Adrenal gland (tissue), 12 donors: Measurements from ENCODE around the gene KIAA0513. TPM values are rescaled to one million over a fixed set of nuclear protein-coding genes. Genes with fewer than 3 reads are reported as not detected.

Experiments
- DNase-seq, 7 donors: peaks; one replicate each; pipeline ENCODE4 v3.0.0-alpha.2; 2019 to 2020
- H3K27ac ChIP-seq, 5 donors: fragments of 200-600 bp; sonication (generic) in 4 of 5; 1 replicate in 3 of 5; 2 replicates in 2 of 5; pipeline versions ENCODE4 v1.5.1 to v1.8.0; 2016 to 2020; ENCODE audit warnings: mild to moderate bottlenecking in 1 of 5
- H3K27me3 ChIP-seq: fragments of 200-600 bp; 2 replicates; pipeline ENCODE4 v1.8.0; 2021
- H3K36me3 ChIP-seq, 2 donors: fragments of 200-600 bp; replicated peaks in 1 of 2; 1 replicate in 1 of 2; 2 replicates in 1 of 2; pipeline versions ENCODE4 v1.5.1 to v1.8.0; 2018 to 2022
- H3K4me1 ChIP-seq, 2 donors: fragments of 200-600 bp; replicated peaks in 1 of 2; 1 replicate in 1 of 2; 2 replicates in 1 of 2; pipeline versions ENCODE4 v1.5.1 to v1.8.0; 2018 to 2021
- H3K4me3 ChIP-seq, 4 donors: fragments of 200-600 bp; sonication (generic) in 3 of 4; one replicate each; pipeline ENCODE4 v1.5.1; 2016 to 2018
- H3K9me3 ChIP-seq, 3 donors: fragments of 200-600 bp; sonication (generic) in 1 of 3; replicated peaks in 1 of 3; 1 replicate in 2 of 3; 2 replicates in 1 of 3; pipeline versions ENCODE4 v1.5.1 to v1.8.0; 2016 to 2021
- POLR2A ChIP-seq, 2 donors: fragments of 450-650 bp; IDR thresholded peaks; one replicate each; pipeline ENCODE4 v1.6.1; 2017; ENCODE audit warnings: antibody characterized with exemption in 2 of 2, mild to moderate bottlenecking in 2 of 2, moderate library complexity in 1 of 2
- WGBS, 4 donors: extraction: QIAGEN DNeasy Blood & Tissue Kit in 2 of 4; methylation state at CpG; one replicate each; pipeline versions ENCODE4 v1.1.5 to v1.1.7; 2013 to 2017; 5-methylcytosine and 5-hydroxymethylcytosine counted together
- intact Hi-C, 2 donors: fragments of 100-400 bp; cut with DNase I; formaldehyde crosslinking; loops; one replicate each; pipeline versions ENCODE4 v1.14.1 to v1.15.0; 2022 to 2023
- polyA plus RNA-seq, 3 donors: library from polyadenylated mRNA; stranded (reverse); fragments of 200-250 nt in 2 of 3; fragments of 350-450 nt in 1 of 3; fragmentation: Illumina TruSeq in 1 of 3; extraction: RNeasy Lipid Tissue Mini Kit (QIAGEN cat#74804) in 1 of 3; gene quantifications; one replicate each; pipeline ENCODE4 v1.2.3, GENCODE V29; 2013 to 2014
- total RNA-seq, 9 donors: library from RNA; depleted of rRNA in 4 of 9; stranded (reverse); fragments of >200 nt in 4 of 9; fragments of 120-200 nt in 1 of 9; fragmentation: NEBNext Ultra II Directional in 1 of 9; extraction: Animal tissue kit (Norgen Biotek cat#: 25700) in 1 of 9; gene quantifications; one replicate each; pipeline versions ENCODE4 v1.1.0 to v1.2.4, GENCODE V29; 2013 to 2023
- TF ChIP-seq, protein P1 (sequence below), 6 experiments: fragments of 450-650 bp in 4 of 6; fragments of 200-600 bp in 2 of 6; sonication (generic) in 1 of 6; IDR thresholded peaks; 1 replicate in 5 of 6; 2 replicates in 1 of 6; pipeline versions ENCODE4 v1.5.1 to v1.8.0; 2016 to 2021; ENCODE audit warnings: antibody characterized with exemption in 6 of 6, mild to moderate bottlenecking in 2 of 6, moderate library complexity in 1 of 6
- donor health status: healthy with polysubstance abuse.
- donor health status: Bipolar disorder and iron deficiency.
- donor health status: DM: yes; HTN: yes; CAD: no.
- donor health status: DM: no; HTN: no; CAD: no.
- donor health status: DM: no; HTN: no; CAD: no.
- donor health status: DM: yes; HTN: yes; CAD: no.

KIAA0513 gene
- total and polyA plus RNA-seq, 12 donors, result 7.5 to 36.7 (median 17.8) TPM

DNA sequence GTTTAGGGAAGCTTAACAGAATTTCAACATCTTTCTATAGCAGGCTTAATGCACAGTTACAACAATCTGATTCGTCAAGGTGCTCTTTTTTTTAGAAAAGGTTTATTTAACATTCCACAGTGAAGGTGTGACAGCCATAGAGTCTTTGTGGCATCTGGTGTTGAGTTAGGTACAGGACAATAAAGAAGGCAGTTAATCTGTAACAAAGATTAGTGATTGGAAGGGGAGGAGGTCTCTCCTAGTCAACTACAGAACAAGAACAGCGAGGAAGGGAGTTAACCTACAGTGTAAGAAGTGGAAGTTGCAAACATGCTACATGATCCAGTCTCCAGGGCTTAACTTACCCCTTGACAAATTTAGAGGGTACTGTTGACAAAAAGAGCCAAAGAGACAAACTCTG is 13.3 kb upstream of the KIAA0513 start:
- no peaks in the 10 kb centered on the region for H3K27me3 ChIP-seq
- DNase-seq, result no peak
- H3K4me3 ChIP-seq, result no peak overlapping the region
- no peaks in the 10 kb centered on the region for H3K9me3 ChIP-seq
- intact Hi-C loops, result no loop called here
- no peaks in the 10 kb centered on the region for H3K36me3 ChIP-seq
- H3K4me1 ChIP-seq, result peaks cover 15 to 19% of the 10 kb centered on the region in 2 donors
- no peak overlapping the region for H3K27ac ChIP-seq
- WGBS, 4 donors, result 70 to 74% (median 72%) methylated on average over 2 of the region's 2 CpGs
- TF ChIP-seq, protein P1, sequence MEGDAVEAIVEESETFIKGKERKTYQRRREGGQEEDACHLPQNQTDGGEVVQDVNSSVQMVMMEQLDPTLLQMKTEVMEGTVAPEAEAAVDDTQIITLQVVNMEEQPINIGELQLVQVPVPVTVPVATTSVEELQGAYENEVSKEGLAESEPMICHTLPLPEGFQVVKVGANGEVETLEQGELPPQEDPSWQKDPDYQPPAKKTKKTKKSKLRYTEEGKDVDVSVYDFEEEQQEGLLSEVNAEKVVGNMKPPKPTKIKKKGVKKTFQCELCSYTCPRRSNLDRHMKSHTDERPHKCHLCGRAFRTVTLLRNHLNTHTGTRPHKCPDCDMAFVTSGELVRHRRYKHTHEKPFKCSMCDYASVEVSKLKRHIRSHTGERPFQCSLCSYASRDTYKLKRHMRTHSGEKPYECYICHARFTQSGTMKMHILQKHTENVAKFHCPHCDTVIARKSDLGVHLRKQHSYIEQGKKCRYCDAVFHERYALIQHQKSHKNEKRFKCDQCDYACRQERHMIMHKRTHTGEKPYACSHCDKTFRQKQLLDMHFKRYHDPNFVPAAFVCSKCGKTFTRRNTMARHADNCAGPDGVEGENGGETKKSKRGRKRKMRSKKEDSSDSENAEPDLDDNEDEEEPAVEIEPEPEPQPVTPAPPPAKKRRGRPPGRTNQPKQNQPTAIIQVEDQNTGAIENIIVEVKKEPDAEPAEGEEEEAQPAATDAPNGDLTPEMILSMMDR (IDR thresholded peaks at IDR 0.05), result no peak
- TF ChIP-seq POLR2A (IDR thresholded peaks at IDR 0.05), result no peak

DNA sequence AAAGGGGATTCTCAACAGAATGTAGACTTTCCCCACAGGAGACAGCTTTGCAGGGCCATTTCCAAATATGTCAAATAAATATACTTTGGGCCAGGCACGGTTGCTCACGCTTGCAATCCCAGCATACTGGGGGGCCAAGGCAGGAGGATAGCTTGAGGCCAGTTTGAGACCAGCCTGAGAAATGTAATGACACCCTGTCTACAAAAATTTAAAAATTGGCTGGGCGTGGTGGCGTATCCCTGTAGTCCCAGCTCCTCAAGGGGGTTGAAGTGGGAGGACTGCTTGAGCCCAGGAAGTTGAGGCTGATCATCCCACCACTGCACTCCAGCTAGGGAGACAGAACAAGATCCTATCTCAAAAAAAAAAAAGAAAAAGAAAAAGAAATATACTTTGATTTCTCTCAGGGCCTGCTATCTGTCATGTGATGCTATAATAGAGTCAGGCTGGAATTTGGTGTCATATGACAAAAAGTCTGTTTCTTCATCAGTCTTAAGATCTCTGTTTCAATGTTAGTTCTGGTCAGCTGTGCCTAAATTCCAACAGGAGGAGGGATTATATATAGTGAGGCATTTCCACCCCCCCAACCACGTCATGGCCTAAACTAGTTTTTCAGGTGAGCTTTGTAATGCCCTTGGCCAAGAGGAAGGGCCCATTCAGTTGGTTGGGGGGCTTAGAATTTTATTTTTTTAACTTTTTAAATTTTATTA is 12.0 kb upstream of the KIAA0513 start:
- DNase-seq, result no peak
- no peaks in the 10 kb centered on the region for H3K36me3 ChIP-seq
- H3K27ac ChIP-seq, result no peak overlapping the region
- intact Hi-C loops, result no loop called here
- H3K4me3 ChIP-seq, result no peak overlapping the region
- H3K9me3 ChIP-seq, result no peaks in the 10 kb centered on the region
- H3K4me1 ChIP-seq, result peaks cover 2 to 6% of the 10 kb centered on the region in 2 donors
- H3K27me3 ChIP-seq, result no peaks in the 10 kb centered on the region
- TF ChIP-seq, protein P1 (IDR thresholded peaks at IDR 0.05), result no peak
- TF ChIP-seq POLR2A (IDR thresholded peaks at IDR 0.05), result no peak
- 92 to 95% (median 94%) methylated on average over 5 of the region's 5 CpGs for WGBS, 4 donors

DNA sequence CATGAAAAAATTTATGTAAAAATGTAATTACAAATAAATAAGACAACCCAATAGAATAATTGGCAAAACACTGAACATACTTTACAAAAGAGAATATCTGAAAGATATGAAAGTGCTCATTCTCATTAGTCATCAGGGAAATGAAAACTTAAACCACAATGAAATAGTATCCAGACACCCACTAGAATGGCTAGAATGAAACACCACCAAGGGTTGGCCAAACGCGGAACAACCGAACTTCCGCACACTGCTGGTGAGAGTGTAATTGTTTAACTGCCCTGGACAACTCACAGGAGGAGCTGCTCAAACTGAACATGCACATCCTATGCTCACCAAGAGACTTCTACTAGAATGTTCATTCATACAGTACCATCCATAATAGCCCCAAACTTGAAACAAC is 10.4 kb upstream of the KIAA0513 start:
- Histone ChIP-seq H3K27ac (no peak overlapping the region), H3K36me3 (no peaks in the 10 kb centered on the region), H3K9me3 (no peaks in the 10 kb centered on the region), H3K4me3 (no peak overlapping the region), H3K4me1 (peaks cover 0 to 3% of the 10 kb centered on the region in 2 donors), H3K27me3 (no peaks in the 10 kb centered on the region)
- intact Hi-C loops, result no loop called here
- 65 to 80% (median 79%) methylated on average over 4 of the region's 4 CpGs for WGBS, 4 donors
- DNase-seq, result no peak
- TF ChIP-seq, protein P1 (IDR thresholded peaks at IDR 0.05), result no peak
- no peak for TF ChIP-seq POLR2A (IDR thresholded peaks at IDR 0.05)

DNA sequence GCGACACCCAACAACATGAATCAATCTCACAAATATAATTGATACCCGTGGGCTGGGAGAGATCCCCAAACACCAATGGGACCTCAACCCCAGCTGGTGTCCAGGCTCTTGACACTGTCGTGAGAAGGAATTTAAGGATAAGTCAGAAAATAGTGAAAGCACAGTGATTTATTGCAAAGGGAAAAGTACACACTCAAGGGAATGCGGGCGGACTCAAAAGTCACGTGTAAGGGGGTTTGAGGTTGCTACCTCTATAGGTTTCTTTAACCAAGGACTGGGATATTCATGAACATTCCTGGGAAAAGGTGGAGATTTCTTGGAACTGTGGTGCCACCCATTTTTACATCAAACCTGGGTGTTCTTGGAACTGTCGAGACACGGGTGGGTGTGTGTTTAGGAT is 10.0 kb upstream of the KIAA0513 start:
- Histone ChIP-seq H3K4me1 (no peaks in the 10 kb centered on the region), H3K36me3 (no peaks in the 10 kb centered on the region), H3K9me3 (no peaks in the 10 kb centered on the region), H3K27me3 (no peaks in the 10 kb centered on the region), H3K27ac (no peak overlapping the region), H3K4me3 (no peak overlapping the region)
- WGBS, 4 donors, result 58 to 75% (median 68%) methylated on average over 8 of the region's 8 CpGs
- intact Hi-C loops, result no loop called here
- no peak for DNase-seq
- TF ChIP-seq, protein P1 (IDR thresholded peaks at IDR 0.05), result no peak
- no peak for TF ChIP-seq POLR2A (IDR thresholded peaks at IDR 0.05)
